Body of pancreas (tissue), 4 donors: Measurements from ENCODE around the gene GTF3C2. TPM values are rescaled to one million over a fixed set of nuclear protein-coding genes. Genes with fewer than 3 reads are reported as not detected.

ENCODE experiments used
- ATAC-seq: fragments of 150-250 bp; one replicate; pipeline ENCODE4 v1.9.1; 2016
- DNase-seq, 4 donors: peaks; one replicate each; pipeline ENCODE4 v3.0.0-alpha.2; 2019
- H3K27ac ChIP-seq, 4 donors: fragments of 200-600 bp; sonication (generic); 1 replicate in 3 of 4; 2 replicates in 1 of 4; pipeline versions ENCODE4 v1.5.1 to v1.6.1; 2016 to 2019; ENCODE audit warnings: mild to moderate bottlenecking in 1 of 4, mixed read lengths in 1 of 4, moderate library complexity in 1 of 4
- H3K27me3 ChIP-seq, 2 donors: fragments of 200-600 bp; sonication (generic); one replicate each; pipeline ENCODE4 v1.6.0; 2016; ENCODE audit warnings: mild to moderate bottlenecking in 1 of 2
- H3K36me3 ChIP-seq, 2 donors: fragments of 200-600 bp; sonication (generic); replicated peaks in 1 of 2; 2 replicates each; pipeline ENCODE4 v1.5.1; 2016; ENCODE audit warnings: low read depth in 2 of 2; ENCODE audit not compliant: insufficient read depth in 1 of 2
- H3K4me1 ChIP-seq: fragments of 200-600 bp; sonication (generic); one replicate; pipeline ENCODE4 v1.6.0; 2016
- H3K4me3 ChIP-seq, 2 donors: fragments of 200-600 bp; sonication (generic); 1 replicate in 1 of 2; 2 replicates in 1 of 2; pipeline ENCODE4 v1.5.1; 2016 to 2019
- H3K9me3 ChIP-seq, 3 donors: fragments of 200-600 bp; sonication (generic); 1 replicate in 2 of 3; 2 replicates in 1 of 3; pipeline ENCODE4 v1.5.1; 2016
- CTCF ChIP-seq, 7 experiments: fragments of 450-650 bp in 4 of 7; fragments of 200-600 bp in 3 of 7; sonication (generic) in 3 of 7; IDR thresholded peaks; one replicate each; pipeline ENCODE4 v1.5.1; 2016 to 2019; ENCODE audit warnings: antibody characterized with exemption in 7 of 7
- POLR2A ChIP-seq, 3 donors: fragments of 450-650 bp; IDR thresholded peaks; one replicate each; pipeline ENCODE4 v1.6.1; 2016; ENCODE audit warnings: antibody characterized with exemption in 3 of 3, mild to moderate bottlenecking in 2 of 3
- WGBS, 2 donors: methylation state at CpG; one replicate each; pipeline ENCODE4 v1.1.5; 2017; 5-methylcytosine and 5-hydroxymethylcytosine counted together
- intact Hi-C: fragments of 100-400 bp; cut with DNase I; formaldehyde crosslinking; loops from one replicate; pipeline ENCODE4 v1.15.1; 2023
- total RNA-seq, 2 donors: library from RNA; depleted of rRNA; stranded (reverse); fragments of >200 nt; gene quantifications; one replicate each; pipeline ENCODE4 v1.1.0, GENCODE V29; 2016

The GTF3C2 gene
- total RNA-seq, 2 donors from 2014 or later: 26.2 to 73.2 TPM

DNA sequence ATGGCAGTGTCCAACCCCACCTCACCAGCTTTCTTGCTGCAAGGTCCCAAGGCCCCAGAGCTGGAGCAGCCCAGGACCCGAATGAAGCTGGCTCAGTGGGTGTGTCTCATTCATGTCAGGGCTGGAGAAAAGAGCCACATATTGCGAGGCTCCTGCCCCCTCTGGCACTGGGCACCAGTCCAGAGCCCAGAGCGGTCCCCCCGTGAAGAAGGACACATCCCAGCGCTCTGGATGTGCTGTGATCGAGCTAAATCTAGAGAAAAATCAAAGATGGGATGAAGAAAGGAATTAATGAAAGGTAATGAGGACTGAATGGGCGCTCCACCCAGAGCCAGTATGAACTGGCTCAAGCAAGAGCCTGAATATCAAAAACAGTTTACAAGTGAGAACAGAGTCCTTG lies 20.4 kb downstream of the GTF3C2 start:
- DNase-seq (no peak), ATAC-seq (no peak)
- TF ChIP-seq CTCF (IDR thresholded peaks at IDR 0.05): no peak
- no peak for TF ChIP-seq POLR2A (IDR thresholded peaks at IDR 0.05)
- H3K27ac ChIP-seq: no peak overlapping the region
- H3K4me1 ChIP-seq: no peaks in the 10 kb centered on the region
- H3K27me3 ChIP-seq: no peaks in the 10 kb centered on the region
- H3K36me3 ChIP-seq: peaks cover 11 to 50% of the 10 kb centered on the region in 2 donors
- H3K4me3 ChIP-seq: no peak overlapping the region
- intact Hi-C loops: no loop called here
- no peaks in the 10 kb centered on the region for H3K9me3 ChIP-seq
- WGBS, 2 donors: 94 to 95% methylated on average over 7 of the region's 7 CpGs

DNA sequence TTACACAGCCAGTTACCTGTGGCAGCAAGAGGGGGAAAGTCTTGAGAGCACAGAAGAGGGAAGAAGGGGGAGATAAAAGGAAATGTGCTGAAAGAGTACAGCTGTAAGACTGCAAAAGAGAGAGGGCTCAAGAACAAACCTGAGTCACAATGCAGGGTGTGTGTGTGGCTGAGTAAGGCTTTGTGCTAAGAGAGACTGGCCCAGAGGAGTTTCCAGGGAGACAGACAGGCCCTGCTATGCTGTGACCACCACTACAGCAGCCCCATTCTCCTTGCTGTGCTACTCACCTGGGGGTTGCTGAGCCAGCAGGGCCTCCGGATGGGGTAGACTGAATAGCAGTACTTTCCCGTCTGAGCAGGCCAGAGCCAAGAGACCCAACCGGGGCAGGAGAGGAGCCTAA lies 21.3 kb downstream of the GTF3C2 start:
- Histone ChIP-seq H3K9me3 (no peaks in the 10 kb centered on the region), H3K36me3 (peaks cover 11 to 43% of the 10 kb centered on the region in 2 donors), H3K4me3 (no peak overlapping the region), H3K27me3 (no peaks in the 10 kb centered on the region), H3K27ac (no peak overlapping the region), H3K4me1 (no peaks in the 10 kb centered on the region)
- intact Hi-C loops: no loop called here
- ATAC-seq (no peak), DNase-seq (no peak)
- WGBS, 2 donors: 83 to 96% methylated on average over 1 to 3 of the region's 3 CpGs
- TF ChIP-seq CTCF (IDR thresholded peaks at IDR 0.05) (no peak), POLR2A (IDR thresholded peaks at IDR 0.05) (no peak)

DNA sequence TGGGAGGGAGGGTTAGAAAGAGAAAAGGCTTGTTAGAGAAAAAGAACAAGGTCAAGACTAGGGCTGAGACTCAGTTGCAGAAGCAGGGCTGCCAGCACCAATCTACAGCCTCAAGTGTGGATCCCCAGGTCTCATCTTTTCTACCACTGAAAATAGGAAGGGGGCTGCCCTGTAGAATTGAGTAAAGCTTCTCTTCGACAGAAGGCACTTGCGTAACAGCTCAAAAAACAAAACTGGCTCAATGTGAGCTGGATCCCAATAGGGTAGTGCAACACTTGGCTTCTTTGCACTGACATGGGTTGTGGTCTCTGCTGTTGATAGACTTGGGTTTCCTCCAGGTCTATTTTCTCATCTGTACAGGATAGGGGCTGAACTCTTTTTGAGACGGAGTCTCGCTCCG lies 31.8 kb downstream of the GTF3C2 start:
- no peaks in the 10 kb centered on the region for H3K9me3 ChIP-seq
- no peak overlapping the region for H3K27ac ChIP-seq
- H3K4me3 ChIP-seq: no peak overlapping the region
- intact Hi-C loops: no loop called here
- ATAC-seq (no peak), DNase-seq (no peak)
- peaks cover 40% of the 10 kb centered on the region for H3K4me1 ChIP-seq
- TF ChIP-seq CTCF (IDR thresholded peaks at IDR 0.05) (no peak), POLR2A (IDR thresholded peaks at IDR 0.05) (no peak)
- peaks cover 0 to 13% of the 10 kb centered on the region in 2 donors for H3K36me3 ChIP-seq
- H3K27me3 ChIP-seq: no peaks in the 10 kb centered on the region
- 82 to 93% methylated on average over 5 of the region's 5 CpGs for WGBS, 2 donors

DNA sequence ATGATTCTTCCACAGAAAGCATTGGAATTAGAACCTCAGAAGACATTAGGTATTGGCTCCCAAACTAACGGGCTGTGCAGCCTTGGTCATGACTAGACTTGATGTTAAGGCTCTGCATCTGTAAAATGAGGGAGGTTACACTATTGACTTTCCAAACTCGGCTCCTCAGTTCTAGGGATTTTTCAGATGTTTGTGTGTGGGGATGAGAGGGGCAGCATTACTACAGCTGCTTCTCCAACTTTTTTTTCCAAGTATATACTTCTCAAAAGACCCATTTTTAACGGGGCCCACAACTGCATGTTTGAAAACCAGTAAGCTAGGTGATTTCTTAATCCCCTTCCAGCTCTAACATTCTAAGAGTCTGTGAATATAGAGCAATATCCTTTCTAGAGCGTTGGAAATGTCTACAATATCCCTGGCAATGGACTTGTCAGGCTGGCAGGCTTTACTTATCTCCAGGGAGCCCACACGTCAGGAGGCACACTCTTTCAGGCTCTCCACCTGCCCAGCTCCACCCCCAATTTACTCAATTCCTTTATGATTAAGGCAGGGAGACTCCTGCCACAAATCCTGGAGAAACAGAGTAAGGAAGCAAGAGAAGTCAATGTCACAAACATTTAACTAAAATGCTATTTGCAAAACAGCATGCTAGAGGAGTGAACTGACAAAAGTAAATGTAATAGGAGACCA lies 32.8 kb downstream of the GTF3C2 start:
- Histone ChIP-seq H3K4me1 (peaks cover 40% of the 10 kb centered on the region), H3K27me3 (no peaks in the 10 kb centered on the region), H3K4me3 (peak overlapping the region; percentile 13 to 69), H3K36me3 (peaks cover 0 to 8% of the 10 kb centered on the region in 2 donors), H3K27ac (peak overlapping the region; percentile 78 to 100 (median 96)), H3K9me3 (no peaks in the 10 kb centered on the region)
- DNase-seq (peak in 2 of 4 donors; percentile 31 to 47), ATAC-seq (no peak)
- TF ChIP-seq CTCF (IDR thresholded peaks at IDR 0.05): no peak
- no peak for TF ChIP-seq POLR2A (IDR thresholded peaks at IDR 0.05)
- 8 to 10% methylated on average over 5 of the region's 5 CpGs for WGBS, 2 donors
- intact Hi-C loops: no loop called here
